NCI-H2029 treated with DMSO at 0.1 percent for 48 hours (cell line): Measurements from ENCODE around the gene VPS35L.

Source experiments
- DNase-seq: peaks from one replicate; lab custom pipeline; 2025; lab: John Stamatoyannopoulos, UW

Gene VPS35L, protein sequence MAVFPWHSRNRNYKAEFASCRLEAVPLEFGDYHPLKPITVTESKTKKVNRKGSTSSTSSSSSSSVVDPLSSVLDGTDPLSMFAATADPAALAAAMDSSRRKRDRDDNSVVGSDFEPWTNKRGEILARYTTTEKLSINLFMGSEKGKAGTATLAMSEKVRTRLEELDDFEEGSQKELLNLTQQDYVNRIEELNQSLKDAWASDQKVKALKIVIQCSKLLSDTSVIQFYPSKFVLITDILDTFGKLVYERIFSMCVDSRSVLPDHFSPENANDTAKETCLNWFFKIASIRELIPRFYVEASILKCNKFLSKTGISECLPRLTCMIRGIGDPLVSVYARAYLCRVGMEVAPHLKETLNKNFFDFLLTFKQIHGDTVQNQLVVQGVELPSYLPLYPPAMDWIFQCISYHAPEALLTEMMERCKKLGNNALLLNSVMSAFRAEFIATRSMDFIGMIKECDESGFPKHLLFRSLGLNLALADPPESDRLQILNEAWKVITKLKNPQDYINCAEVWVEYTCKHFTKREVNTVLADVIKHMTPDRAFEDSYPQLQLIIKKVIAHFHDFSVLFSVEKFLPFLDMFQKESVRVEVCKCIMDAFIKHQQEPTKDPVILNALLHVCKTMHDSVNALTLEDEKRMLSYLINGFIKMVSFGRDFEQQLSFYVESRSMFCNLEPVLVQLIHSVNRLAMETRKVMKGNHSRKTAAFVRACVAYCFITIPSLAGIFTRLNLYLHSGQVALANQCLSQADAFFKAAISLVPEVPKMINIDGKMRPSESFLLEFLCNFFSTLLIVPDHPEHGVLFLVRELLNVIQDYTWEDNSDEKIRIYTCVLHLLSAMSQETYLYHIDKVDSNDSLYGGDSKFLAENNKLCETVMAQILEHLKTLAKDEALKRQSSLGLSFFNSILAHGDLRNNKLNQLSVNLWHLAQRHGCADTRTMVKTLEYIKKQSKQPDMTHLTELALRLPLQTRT

DNA sequence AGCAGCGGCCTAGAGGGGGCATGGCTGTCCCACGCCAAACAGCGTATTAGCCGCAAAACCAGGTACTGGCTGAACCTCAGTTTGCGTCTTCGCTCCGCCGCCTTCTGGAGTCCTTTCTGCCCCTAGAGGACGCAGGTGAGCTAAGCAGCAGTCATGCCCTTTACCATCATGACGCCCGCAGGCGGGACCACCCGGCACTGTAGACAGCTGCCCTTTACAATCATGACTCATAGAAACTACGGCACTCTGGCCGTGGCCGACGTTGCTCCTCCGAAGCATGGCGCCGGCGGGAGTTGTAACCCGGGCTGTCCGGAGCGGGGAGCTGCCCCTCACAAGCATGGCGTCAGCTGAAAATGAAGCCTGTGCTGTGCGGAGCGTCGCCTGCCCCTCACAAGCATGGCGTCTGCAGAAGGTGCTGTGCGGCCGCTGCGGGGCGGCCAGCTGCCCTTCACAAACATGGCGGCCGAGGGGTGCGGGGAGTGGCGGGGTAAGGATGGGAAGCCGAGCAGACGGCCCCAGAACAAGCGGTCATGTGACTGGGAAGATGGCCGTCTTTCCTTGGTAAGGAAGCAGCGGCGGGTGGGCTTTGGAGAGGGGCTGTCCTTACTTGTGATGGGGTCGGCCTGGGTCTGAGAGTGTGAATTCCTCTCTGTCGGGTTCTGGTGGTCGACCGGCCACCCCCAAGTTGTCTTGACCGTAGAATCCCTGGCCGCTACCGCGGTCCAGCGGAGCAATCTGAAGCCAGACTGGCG is at the start of gene VPS35L:
TSS of gene VPS35L (plus strand) at position 518 of the 752 bp plus-strand sequence. CDS start at position 545, 27 bp downstream.
- DNase-seq, result peak; percentile 83

DNA sequence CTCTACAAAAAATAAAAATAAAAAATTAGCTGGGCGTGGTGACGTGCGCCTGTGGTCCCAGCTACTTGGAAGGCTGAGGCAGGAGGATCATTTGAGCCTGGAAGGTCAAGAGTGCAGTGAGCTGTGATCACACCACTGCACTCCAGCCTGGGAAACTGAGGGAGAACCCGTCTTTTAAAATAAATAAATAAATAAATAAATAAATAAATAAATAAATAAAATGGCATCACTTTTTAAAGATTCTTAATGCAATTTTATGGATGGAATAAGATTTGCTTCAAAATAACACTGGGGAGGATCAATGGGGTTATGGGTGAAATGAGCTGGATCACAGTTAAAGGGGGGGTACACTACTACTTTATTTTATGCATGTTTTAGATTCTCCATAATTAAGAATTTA is 48.5 kb upstream of the VPS35L start:
- no peak for DNase-seq

DNA sequence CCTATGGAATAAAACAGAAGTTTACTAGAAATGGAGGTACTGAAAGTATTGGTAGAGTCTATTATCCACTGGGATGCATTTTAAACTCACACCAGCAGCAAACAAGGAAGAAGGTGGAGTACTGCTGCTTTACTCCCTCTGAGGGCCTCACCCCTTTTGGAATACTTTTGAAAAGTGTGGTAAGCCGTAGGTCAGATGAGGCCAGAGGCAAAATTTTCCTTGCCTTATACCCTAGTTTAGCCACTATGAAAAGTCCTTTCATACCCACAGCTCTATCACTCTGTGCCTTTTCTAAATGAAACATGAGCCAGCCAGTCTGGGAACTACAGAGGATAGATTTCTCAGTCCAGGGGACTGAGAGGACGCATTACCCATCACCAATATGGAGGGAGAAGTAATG is 47.6 kb upstream of the VPS35L start:
- DNase-seq, result no peak

DNA sequence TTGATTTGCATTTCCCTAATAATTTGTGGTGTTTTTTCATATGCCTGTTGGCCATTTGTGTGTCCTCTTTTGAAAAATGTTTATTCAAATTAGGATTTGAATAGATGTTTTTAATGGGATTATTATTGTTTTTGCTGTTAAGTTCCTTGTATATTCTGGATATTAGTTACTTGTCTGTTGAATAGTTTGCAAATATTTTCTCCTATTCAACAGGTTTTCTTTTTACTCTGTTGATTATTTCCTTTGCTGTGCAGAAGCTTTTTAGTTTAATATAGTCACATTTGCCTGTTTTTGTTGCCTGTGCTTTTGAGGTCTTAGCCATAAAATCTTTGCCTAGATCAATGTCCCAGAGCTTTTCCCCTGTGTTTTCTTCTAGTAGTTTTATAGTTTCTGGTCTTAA is 43.2 kb upstream of the VPS35L start:
- DNase-seq, result no peak

DNA sequence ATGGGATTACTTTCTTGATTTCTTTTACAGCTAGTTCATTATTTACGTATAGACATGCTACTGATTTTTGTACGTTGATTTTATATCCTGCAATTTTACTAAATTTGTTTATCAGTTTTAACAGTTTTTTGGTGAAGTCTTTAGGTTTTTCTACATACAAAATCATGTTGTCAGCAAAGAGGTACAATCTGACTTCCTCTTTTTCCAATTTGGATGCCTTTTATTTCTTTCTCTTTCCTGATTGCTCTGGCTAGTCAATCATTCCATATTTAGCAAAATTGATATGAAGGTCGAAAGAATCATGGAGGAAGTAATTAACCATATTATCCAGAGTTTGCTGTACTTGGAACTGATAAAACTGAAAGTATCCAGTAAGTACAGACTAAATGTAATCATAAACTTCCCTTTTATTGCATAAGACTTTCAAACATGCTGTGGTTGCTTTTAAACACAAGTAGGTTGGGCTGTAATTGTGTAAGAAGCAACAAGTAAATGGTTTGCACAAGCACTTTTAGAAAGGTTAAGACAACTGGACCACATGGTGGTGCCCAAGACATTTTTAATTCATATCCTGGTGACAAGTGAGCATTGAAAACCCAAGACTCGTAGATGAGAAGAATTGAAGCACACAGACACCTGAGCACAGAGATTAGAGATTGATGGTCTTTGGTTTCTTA is 42.0 kb upstream of the VPS35L start:
- DNase-seq, result no peak

DNA sequence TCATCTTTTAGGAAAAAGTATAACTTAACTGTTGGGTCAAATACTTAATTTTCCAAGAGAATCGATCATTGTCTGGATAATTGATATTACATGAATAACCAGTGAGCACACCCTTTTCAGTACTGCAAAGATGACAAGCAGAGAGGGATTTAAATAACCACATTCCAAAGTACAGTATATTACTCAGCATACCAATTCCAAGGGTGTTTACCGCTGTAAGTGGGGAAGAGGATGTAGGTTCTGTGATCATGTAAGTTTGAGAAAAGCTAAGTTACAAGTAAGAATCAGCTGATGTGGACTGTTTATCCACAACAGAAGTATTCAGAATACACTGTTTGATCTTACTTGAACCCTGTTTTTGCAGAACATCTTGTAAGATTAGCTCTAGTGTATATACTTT is 39.7 kb upstream of the VPS35L start:
- DNase-seq, result no peak

DNA sequence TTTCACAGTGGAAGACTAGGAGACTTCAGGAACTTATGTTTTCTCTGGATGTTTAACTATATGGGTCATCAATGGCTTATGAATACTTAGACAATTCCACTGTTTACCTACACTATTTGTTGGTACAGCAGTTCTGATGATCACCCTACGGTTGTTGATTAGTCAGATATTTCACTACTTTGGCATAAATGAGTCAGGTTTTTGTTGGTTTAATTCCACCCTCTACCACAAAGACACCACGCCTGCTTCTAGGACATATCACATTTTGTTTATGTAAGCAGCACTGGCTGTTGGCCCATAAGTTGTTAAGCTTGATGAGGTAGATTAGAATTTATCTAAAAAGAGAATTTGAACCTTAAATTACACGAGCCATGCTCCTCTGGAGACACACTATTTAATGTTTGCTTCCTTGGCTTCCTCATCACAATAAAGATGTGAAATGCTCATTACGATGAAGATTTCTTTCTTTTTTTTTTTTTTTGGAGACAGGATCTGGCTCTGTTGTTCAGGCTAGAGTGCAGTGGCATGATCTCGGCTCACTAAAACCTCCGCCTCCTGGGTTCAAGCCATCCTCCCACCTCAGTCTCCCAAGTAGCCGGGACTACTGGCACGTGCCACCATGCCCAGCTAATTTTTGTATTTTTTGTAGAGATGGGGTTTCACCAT is 37.9 kb upstream of the VPS35L start:
- DNase-seq, result no peak

DNA sequence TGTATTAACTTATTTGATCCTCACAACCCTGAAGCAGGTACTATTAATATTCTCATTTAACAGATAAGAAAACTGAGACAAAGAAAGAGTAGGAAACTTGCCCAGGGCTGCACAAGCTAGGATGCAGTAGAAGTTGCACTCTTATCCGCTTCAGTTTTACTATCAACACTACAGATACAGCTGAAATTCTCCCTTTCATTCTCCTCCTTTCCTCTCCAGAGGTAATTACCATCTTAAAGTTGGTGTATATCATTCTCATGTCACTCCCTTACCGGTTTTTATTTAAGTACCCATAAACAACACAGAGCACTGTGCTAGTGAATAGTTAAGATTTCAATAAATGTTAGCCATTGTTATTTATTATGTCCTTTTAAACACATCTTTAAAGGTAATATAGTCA is 37.1 kb upstream of the VPS35L start:
- no peak for DNase-seq

DNA sequence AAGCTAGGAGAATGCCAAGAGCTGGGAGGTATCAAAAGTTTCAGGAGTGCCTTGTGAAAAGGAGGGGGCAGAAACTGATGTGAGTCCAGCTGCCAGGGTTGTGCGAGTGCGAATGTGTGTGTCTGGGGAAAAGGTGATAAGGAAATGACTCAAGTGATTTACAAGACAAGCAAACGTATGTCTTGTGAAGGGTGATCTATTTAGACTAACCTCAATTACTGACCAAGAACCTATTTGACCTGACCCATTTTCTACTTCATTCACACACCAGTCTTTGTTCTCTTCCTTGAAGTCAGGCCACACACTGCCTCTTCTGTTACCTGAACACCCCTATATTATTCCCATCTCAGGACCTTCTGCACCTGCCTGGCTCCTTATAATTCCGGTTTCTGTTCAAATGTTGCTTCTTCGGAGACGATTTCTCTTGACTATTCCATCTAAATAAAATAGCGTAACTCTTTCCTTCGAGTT is 34.6 kb upstream of the VPS35L start:
- no peak for DNase-seq

DNA sequence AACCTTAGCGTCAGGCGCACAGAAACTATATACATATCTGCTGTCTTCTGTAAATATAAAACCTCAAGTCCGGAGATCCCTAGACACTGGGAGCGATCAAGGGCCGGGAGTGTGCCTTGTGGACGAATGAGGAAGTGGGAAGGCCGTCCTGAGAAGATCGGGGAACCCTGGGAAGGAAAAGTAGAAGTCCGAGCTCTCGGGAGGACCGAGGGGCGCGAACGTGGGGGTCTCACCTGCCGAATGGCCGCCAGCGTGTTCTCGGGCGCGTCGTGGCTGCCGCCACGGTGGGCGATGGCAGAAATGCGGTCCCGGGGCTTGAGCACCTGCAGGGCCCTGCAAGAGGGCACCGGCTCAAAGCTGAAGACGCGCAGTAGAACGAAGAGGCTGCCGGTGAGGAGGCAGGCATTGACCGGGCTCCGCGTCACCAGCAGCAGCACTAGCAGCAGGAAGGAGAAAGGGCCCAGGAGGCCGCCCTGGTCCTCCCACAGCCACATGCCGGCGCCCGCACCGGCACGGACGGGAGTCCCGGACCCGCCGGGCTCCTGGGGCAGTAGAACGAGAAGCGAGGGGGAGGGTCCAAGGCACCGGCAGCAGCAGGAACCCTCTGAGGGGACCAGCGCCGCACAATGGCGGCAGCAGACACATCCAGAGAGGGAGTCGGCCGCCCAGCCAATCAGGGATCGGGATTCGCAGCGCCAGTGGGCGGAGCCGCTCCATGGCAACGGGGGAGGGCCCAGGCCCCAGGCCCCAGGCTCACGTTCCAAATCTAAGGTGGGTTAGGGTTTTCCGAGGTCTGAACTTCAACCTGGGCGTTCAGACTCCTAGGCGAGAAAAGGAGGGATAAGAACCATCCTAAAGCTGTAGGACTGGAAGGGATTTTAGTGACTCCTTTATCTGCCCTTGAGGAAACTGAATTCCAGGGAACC is 33.8 kb upstream of the VPS35L start, which contains the start of gene GDE1:
TSS of gene GDE1 (minus strand) at position 628 of the 926 bp plus-strand sequence. CDS start at position 494, 134 bp downstream.
- peak; percentile 65 for DNase-seq

DNA sequence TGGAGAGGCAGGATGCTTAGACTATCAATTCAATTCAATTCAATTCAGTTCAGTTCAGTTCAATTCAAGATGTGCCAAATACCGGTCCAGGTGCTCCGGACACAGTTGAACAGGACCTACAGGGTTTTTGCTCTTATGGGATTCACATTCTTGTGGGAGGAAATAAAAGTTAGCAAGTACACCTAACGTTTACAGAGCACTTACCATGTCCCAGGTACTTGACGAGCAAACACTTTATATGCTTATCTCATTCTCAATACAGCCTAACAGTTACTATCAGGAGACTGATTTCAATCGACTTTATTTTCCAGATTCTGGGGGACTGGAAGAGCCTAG is 33.1 kb upstream of the VPS35L start:
- no peak for DNase-seq

DNA sequence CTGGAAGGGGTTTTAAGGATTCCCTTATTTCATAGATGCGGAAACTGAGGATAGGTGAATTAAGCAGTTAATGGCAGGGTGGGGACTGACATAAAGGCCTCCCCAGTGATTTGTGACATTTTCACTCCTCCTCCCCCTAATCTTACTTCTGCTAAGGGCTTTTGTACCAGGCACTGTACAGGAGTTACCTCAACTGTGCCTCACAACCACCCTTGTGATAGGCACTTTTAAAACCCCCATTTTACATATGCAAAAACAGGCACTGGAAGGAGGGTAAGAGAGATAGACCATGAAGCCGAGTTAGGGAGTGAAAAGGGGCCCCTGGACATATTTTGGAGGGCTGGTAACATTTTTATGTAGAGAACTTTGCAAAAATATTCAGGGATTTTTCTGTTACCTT is 32.7 kb upstream of the VPS35L start:
- DNase-seq, result no peak

DNA sequence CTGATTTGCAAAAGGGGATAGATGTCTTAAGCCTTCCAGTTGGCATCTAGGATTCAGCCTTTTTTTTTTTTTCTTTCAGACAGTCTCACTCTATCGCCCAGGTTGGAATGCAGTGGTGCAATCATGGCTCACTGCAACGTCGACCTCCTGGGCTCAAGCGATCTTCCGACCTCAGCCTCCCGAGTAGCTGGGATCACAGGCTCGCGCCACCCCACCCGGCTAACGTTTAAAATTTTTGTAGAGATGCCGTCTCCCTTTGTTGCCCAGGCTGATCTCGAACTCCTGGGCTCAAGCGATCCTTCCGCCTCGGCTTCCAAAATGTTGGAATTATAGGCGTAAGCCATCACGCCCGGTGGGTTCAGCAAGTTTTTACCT is 32.3 kb upstream of the VPS35L start:
- no peak for DNase-seq

DNA sequence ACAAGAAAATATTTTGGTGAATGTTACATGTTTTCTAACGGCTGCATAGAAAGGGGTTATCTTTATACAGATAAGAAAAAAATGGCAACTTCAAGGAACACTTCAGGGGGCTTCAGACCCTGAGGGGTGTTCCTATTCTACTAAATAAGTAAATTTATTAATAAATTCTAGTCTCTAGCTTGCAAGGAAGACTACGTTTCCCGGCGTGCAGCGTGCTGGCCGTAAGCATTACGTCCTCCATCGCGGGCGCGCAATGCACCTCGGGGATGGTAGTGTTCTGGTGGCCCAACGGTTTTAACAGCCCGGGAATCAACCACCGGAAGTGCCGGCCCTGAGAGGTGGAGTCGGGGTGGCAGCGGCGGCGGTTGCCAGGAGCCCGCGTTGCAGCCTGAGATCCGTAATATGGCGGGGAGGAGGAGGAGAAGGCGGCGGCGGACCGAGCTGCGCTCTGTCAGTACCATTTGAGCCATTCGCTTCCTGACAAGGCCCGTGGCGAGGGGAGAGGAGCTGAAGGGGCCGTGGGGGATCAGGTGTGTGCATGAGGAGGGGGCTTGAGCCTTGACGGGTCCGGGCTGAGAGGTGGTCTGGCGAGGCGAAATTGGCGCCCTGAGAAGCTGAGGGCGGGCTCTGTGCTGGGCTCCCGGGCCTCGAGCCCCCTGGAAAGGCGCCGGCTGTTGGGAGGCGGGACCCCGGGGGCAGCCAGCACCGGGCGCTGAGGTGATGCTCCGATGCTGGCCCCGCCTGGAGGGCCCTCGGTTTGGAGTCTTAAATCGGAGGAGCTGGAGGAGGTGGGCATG is 31.7 kb upstream of the VPS35L start, which contains the start of gene CCP110:
TSS of gene CCP110 (plus strand) at position 384 of the 797 bp plus-strand sequence. CDS start 3,940 bp downstream, outside the sequence.
- peak; percentile 92 for DNase-seq

DNA sequence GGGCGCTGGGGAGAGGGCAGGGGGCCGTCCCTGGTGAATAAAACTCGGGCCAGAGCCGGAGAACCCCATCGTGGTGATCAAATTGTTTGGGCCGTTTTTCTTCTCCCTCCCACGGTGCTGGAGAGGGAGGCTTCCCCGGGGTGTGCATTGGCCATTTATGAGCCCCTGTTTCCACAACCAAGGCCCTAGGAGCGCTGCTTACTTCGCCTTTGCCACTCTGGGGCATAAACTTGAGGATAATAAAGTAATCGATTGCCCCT is 31.2 kb upstream of the VPS35L start:
- no peak for DNase-seq

DNA sequence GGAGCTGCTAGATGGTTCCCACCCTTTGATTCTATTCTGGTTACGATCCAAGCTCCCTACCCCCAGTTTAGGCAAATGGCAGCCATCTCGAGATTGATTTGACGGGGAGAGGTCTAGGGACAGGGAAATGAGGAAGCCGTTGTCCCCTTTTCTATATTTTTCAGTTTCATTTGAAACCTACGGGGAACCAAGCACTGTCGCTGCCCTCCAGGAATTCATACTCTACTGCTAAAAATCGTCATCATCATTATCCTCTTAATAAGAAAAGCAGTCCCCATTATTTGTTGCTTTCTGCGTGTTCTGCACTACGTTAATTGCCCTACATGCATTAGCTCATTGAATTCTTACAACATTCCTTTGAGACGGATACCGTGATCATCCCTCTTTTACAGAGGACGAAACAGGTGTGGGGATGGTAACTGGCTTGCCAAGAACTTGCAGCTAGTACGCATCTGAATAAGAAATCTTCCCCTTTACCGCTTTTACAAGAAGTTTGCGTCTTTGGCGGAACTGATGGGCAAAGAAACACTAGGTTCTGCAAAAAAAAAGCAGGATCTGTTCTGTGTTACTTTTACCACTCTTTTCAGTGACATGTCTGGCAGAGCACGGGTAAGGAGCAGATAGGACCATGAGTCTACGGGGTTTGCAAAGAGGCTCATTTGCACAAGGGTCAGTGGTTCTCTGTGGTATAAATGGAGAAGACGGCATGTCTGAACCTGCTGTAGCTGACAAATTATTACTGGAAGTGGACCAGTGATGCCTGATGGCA is 30.7 kb upstream of the VPS35L start:
- no peak for DNase-seq

DNA sequence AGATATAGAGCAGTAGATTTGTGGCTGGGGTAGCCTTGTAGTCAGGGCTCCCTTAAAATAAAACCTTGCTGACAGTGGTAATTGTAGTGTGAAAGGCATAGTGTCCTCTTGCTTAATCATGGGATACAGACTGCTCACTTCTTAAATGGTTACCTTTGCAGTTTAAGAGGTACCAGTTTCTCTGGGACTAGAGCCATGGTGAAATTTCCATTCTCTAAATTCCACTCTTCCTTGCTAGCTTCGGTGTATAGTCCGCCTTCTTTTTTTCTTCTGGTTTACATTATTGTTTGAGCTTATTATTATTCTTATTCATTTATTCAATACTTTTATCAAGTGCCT is 30.1 kb upstream of the VPS35L start:
- no peak for DNase-seq

DNA sequence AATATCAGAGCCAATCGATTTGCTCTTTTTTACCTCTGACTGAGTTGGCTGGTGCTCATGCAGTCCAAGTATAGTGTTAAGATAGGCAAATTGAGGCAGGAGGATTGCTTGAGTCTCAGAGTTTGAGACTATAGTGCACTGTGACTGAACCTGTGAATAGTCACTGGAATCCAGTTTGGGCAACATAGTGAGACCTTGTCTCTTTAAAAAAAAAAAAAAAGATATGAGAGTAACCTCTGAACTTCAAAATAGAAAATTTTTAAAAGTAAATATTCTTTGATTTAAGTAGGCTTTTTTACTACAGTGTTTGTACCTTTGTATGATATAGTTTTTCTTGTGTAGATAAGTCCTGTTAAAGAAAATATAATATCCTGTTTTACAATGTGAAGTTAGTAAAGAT is 28.3 kb upstream of the VPS35L start:
- DNase-seq, result no peak

DNA sequence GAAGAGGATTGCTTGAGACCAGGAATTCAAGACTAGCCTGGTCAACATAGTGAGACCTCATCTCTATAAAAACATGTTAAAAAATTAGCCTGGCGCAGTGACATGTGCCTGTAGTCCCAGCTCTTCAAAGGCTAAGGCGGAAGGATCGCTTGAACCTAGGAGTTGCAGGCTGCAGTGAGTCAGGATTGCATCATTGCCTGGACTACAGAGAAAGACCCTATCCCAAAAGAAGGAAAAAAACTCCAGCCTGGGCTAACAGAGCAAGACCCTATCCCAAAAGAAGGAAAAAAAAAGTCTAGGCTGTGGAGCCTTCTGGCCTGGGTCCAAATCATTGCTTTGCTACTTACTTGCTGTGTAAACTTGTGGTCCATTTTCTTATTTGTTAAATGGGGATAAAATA is 26.8 kb upstream of the VPS35L start:
- no peak for DNase-seq
